Measurements from ENCODE around the gene HNRNPA1.
A peak's percentile ranks its signal among the peaks of the same experiment; 100 is the strongest.

HNRNPA1 gene

DNA sequence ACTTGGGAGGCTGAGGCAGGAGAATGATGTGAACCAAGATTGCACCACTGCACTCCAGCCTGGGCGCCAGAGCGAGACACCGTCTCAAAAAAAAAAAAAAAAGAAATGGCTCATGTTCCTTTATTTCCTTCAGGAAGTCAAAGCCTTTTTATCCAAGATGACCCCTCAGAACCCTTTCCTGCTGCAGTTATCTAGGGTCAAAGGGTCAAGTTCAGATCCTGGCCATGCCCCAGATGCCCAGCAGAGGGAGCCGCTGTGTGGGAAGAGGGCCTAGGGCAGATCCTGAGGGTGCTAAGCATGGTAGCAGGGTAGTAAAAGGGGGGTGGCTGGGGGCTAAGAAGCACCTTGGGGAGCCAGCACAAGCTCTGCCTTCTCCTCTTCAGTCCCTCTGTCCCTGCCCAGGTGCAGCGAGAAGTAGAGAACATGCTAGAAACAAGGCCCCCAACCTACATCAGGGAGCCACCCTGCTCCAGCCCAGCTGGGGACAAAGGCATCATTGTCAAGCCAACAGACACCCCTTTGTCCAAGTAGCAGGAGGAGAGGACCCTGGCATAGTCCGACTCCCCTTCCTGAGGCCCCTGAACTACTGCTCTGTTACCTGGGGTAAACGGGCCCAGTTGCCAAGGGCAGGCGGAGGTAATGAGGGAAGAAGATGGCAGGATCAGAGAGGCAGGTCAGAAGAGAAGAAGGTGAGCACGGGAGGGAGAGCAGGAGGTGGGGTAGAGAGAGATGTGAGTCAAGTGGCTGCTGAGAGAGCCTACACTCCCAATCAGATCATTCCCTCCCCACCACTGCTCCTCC, 13.8 kb downstream of the HNRNPA1 start:
- Histone ChIP-seq H3K4me1 (ENCODE audit: insufficient read depth, insufficient read length) (peaks cover 2% of the 10 kb centered on the region), H3K9me3 (ENCODE audit: insufficient read depth, low read length) (no peaks in the 10 kb centered on the region), H3K27me3 (ENCODE audit: insufficient read depth, insufficient read length) (no peaks in the 10 kb centered on the region), H3K9ac (ENCODE audit: insufficient read length, low read depth) (no peak overlapping the region), H3K36me3 (ENCODE audit: insufficient read depth, insufficient read length, low read length) (peaks cover 7% of the 10 kb centered on the region), H3K4me3 (ENCODE audit: insufficient read length, low read depth) (no peak overlapping the region)
- no peak for DNase-seq (ENCODE audit: low read depth, low spot score)
- TF ChIP-seq YY1 (IDR thresholded peaks at IDR 0.05; ENCODE audit: insufficient read depth, insufficient read length) (no peak), SUZ12 (IDR thresholded peaks at IDR 0.05; ENCODE audit: extremely low read depth, insufficient read depth, insufficient read length) (no peak), ZNF274 (IDR thresholded peaks at IDR 0.05; ENCODE audit: low read depth, low read length) (no peak)

DNA sequence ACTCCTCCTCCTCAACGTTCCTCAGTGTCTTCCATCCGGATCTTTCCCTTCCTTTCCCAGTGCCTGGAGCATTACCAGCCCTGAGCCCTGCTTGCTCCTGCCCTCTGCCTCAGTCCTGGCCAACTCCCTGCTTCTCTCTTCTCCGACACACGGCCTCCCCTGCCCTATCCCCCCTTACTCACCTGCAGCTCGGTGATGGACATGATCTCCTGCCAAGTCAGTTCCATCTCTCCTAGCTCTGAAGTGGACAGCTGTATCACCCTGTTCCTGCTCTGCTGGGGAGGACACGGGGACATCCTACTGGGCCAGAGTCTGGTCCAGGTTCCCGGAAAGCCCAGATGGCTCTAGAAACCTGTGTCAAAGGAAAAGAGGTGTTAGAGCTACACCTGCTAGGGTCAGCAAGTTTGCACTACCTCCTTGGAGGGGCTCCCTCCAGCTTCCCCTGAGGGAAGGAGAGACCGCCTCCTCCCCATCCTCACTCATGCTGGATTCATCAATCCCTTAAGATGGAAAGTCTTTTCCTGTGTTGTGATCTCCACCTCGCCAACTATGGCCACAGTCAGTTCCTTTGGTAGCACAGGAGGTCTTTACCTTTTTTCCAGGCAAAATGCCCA, 14.5 kb downstream of the HNRNPA1 start:
- no peak overlapping the region for H3K4me3 ChIP-seq (ENCODE audit: insufficient read length, low read depth)
- no peak overlapping the region for H3K9ac ChIP-seq (ENCODE audit: insufficient read length, low read depth)
- H3K4me1 ChIP-seq (ENCODE audit: insufficient read depth, insufficient read length), result peaks cover 2% of the 10 kb centered on the region
- no peaks in the 10 kb centered on the region for H3K9me3 ChIP-seq (ENCODE audit: insufficient read depth, low read length)
- H3K36me3 ChIP-seq (ENCODE audit: insufficient read depth, insufficient read length, low read length), result peaks cover 7% of the 10 kb centered on the region
- H3K27me3 ChIP-seq (ENCODE audit: insufficient read depth, insufficient read length), result no peaks in the 10 kb centered on the region
- TF ChIP-seq ZNF274 (IDR thresholded peaks at IDR 0.05; ENCODE audit: low read depth, low read length) (no peak), YY1 (IDR thresholded peaks at IDR 0.05; ENCODE audit: insufficient read depth, insufficient read length) (no peak), SUZ12 (IDR thresholded peaks at IDR 0.05; ENCODE audit: extremely low read depth, insufficient read depth, insufficient read length) (no peak)
- no peak for DNase-seq (ENCODE audit: low read depth, low spot score)

DNA sequence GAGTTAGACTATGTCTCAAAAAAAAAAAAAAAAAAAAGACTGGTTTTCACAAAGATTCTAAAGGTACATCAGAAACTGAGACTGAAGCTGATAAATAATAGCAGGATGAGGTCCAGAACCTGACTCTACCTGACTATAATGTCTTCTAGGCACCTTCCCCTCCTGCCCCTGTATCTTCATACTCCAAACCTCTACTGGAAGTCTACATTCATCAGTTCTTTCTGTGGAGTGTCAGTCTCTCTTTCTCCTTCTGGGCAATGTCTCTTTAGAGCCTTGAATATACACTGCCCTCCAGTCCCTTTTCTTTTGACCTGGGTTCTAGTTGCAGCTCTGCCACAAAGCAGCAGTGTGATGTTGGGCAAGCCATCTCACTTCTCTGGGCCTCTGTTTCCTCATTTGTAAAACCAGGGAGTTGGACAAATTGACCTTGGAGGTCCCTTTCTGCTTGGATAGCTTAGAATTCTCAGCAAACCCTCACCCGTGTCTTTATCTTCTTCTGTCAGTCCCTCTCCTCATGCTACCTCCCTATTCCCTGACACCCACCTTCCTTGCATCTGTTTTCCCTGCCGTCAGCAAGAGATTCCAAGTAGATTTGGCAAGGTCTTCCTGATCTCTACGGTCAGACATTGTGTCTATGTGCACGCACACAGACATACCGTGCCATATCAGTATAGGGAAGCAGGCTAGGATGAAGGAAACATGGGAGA, 16.0 kb downstream of the HNRNPA1 start:
- no peak for DNase-seq (ENCODE audit: low read depth, low spot score)
- Histone ChIP-seq H3K4me3 (ENCODE audit: insufficient read length, low read depth) (no peak overlapping the region), H3K9me3 (ENCODE audit: insufficient read depth, low read length) (no peaks in the 10 kb centered on the region), H3K4me1 (ENCODE audit: insufficient read depth, insufficient read length) (peaks cover 6% of the 10 kb centered on the region), H3K27me3 (ENCODE audit: insufficient read depth, insufficient read length) (no peaks in the 10 kb centered on the region), H3K36me3 (ENCODE audit: insufficient read depth, insufficient read length, low read length) (peaks cover 3% of the 10 kb centered on the region), H3K9ac (ENCODE audit: insufficient read length, low read depth) (no peak overlapping the region)
- TF ChIP-seq YY1 (IDR thresholded peaks at IDR 0.05; ENCODE audit: insufficient read depth, insufficient read length) (no peak), SUZ12 (IDR thresholded peaks at IDR 0.05; ENCODE audit: extremely low read depth, insufficient read depth, insufficient read length) (no peak), ZNF274 (IDR thresholded peaks at IDR 0.05; ENCODE audit: low read depth, low read length) (no peak)

GRCh38 chr12:54298904-54299303, 18.4 kb downstream of the HNRNPA1 start:
- TF ChIP-seq ZNF274 (IDR thresholded peaks at IDR 0.05; ENCODE audit: low read depth, low read length), result no peak
- TF ChIP-seq SUZ12 (IDR thresholded peaks at IDR 0.05; ENCODE audit: extremely low read depth, insufficient read depth, insufficient read length), result no peak
- TF ChIP-seq YY1 (IDR thresholded peaks at IDR 0.05; ENCODE audit: insufficient read depth, insufficient read length), result no peak
- no peak for DNase-seq (ENCODE audit: low read depth, low spot score)
- no peaks in the 10 kb centered on the region for H3K9me3 ChIP-seq (ENCODE audit: insufficient read depth, low read length)
- no peak overlapping the region for H3K4me3 ChIP-seq (ENCODE audit: insufficient read length, low read depth)
- peaks cover 6% of the 10 kb centered on the region for H3K4me1 ChIP-seq (ENCODE audit: insufficient read depth, insufficient read length)
- H3K27me3 ChIP-seq (ENCODE audit: insufficient read depth, insufficient read length), result no peaks in the 10 kb centered on the region
- H3K9ac ChIP-seq (ENCODE audit: insufficient read length, low read depth), result no peak overlapping the region
- no peaks in the 10 kb centered on the region for H3K36me3 ChIP-seq (ENCODE audit: insufficient read depth, insufficient read length, low read length)

DNA sequence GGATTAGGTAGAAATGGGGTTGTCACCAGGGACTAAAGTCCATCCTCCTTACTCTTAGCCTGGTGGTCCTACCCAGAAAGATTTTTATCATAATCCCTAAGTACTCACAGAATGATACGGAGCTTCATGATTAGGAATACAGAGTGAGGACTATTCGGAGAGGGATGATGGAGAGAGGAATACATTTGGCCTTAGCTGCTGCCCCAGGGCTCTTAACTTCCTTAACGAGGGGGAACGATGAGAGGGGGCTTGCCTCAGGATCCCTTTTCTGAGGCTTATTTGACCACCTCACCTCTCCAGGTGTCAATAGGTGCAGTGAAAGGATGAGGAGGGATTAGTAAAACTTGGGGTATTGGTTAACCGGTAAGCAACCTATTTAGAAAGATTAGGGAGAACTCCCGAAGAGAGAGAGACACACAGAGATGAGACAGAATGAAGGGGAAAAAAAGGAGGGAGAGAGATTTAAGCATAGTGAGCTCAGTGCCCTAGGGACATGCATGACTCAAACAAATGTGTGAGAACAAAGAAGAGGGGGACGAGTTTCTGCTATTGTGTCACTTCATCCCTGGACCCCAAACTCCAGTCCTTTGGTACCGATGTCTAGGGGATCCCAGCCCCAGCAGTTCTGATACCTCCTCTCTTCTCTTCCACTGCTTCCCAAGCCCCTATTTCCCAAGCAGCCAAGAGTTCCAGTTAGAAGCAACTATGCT, 19.1 kb downstream of the HNRNPA1 start:
- Histone ChIP-seq H3K27me3 (ENCODE audit: insufficient read depth, insufficient read length) (no peaks in the 10 kb centered on the region), H3K36me3 (ENCODE audit: insufficient read depth, insufficient read length, low read length) (no peaks in the 10 kb centered on the region), H3K9me3 (ENCODE audit: insufficient read depth, low read length) (no peaks in the 10 kb centered on the region), H3K4me3 (ENCODE audit: insufficient read length, low read depth) (peak overlapping the region; percentile 29), H3K9ac (ENCODE audit: insufficient read length, low read depth) (peak overlapping the region; percentile 76), H3K4me1 (ENCODE audit: insufficient read depth, insufficient read length) (peaks cover 3% of the 10 kb centered on the region)
- DNase-seq (ENCODE audit: low read depth, low spot score), result no peak
- TF ChIP-seq SUZ12 (IDR thresholded peaks at IDR 0.05; ENCODE audit: extremely low read depth, insufficient read depth, insufficient read length) (no peak), ZNF274 (IDR thresholded peaks at IDR 0.05; ENCODE audit: low read depth, low read length) (no peak), YY1 (IDR thresholded peaks at IDR 0.05; ENCODE audit: insufficient read depth, insufficient read length) (no peak)

GRCh38 chr12:54300225-54300731, 19.8 kb downstream of the HNRNPA1 start:
- no peak for DNase-seq (ENCODE audit: low read depth, low spot score)
- H3K4me3 ChIP-seq (ENCODE audit: insufficient read length, low read depth), result peak overlapping the region; percentile 29
- peaks cover 3% of the 10 kb centered on the region for H3K4me1 ChIP-seq (ENCODE audit: insufficient read depth, insufficient read length)
- H3K9me3 ChIP-seq (ENCODE audit: insufficient read depth, low read length), result no peaks in the 10 kb centered on the region
- no peaks in the 10 kb centered on the region for H3K27me3 ChIP-seq (ENCODE audit: insufficient read depth, insufficient read length)
- H3K36me3 ChIP-seq (ENCODE audit: insufficient read depth, insufficient read length, low read length), result no peaks in the 10 kb centered on the region
- TF ChIP-seq YY1 (IDR thresholded peaks at IDR 0.05; ENCODE audit: insufficient read depth, insufficient read length) (no peak), ZNF274 (IDR thresholded peaks at IDR 0.05; ENCODE audit: low read depth, low read length) (no peak), SUZ12 (IDR thresholded peaks at IDR 0.05; ENCODE audit: extremely low read depth, insufficient read depth, insufficient read length) (no peak)
- H3K9ac ChIP-seq (ENCODE audit: insufficient read length, low read depth), result peak overlapping the region; percentile 76
